NCI-H2029 (cell line): ENCODE measurements around the gene KRT13.
"Not testable (repeated sequence)": the region's sequence is repeated elsewhere in the genome, so short reads cannot be mapped to it uniquely, and the experiment has no call there.

ENCODE experiments used
- DNase-seq: peaks from one replicate; lab custom pipeline; 2025; lab: John Stamatoyannopoulos, UW

KRT13 gene

DNA sequence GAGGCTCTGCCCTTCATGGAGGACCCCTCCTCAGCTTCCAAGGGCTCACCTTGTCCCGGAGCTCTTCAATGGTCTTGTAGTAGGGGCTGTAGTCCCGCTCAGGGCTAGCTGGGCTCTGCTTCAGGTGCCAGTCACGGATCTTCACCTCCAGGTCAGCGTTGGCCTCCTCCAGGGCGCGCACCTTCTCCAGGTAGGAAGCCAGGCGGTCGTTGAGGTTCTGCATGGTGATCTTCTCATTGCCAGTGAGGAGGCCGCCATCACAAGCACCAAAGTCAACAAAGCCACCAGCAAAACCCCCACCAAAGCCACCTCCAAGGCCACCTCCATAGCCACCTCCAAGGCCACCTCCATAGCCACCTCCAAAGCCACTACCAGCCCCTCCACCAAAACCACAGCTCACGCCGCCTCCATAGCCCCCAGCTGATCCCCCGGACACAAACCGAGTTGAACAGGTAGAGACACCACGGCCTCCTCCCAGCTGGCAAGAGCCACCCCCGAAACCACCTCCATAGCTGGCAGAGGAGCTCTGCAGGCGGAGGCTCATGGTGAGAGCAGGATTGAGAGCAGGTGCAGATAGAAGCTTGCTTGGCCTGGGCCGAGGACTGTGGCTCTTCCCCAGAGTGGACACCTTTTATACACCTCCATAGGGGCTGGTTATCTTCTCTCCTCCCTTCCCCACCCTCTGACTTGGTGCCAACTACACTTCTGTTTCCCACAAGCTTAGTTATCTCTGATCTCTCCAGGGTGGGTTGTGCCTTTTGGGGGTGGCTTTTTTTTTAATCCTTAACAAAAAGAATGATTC, at the start of gene KRT13:
KRT13 (minus strand) TSS at position 606 of the 802 bp plus-strand sequence; CDS start at position 544, 62 bp downstream.
- DNase-seq, result no peak

DNA sequence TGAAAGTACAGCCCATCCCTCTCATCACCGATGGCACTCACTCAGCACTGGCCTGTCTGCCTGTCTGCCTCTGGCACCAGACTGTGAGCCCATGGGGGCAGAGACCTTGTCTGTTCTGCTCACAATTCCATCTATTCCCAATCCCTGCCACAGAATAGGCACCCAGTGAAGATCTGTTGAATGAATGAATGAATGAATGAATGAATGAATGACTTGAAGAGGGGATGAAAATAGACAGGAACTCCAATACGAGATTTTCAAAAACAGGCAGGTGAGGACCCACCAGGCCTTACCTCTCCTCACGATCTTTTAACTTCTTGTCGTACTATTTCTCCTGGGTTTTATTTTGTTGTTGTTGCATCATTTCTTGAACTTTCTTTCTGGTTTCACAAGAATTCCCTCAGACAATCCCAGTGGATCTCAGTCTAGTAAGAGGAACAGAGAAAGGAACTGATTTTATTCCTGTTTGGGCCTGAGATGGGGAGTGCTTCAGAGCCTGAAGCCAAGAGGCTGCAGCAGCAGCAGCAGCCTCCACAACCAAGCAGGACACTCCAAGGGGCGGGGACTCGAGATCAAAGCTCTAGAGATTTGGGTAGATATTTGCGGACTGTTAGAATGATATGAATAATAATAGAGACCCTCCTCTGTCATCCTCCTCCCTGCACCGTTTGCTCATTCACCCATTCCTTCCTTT, 48.7 kb upstream of the KRT13 start:
- DNase-seq, result no peak

DNA sequence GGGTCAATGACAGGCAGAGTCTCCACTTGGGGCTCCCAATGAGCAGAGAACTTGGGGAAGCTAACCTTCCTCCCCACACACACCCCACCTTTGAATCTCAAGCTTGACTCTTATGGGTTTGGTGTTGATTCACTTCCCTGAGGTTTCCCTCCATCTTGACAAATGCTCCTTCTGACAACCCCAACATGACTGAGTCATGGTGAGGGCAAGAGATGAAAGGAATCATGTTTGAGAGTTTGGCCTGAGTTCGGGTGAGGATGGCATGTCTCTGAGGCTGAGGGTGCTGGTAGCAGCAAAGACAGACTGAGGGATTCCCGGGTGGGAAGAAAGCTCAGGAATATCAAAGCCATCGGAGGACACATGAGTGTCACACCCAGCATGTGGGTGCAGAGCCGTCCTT, 47.8 kb upstream of the KRT13 start:
- DNase-seq, result no peak

DNA sequence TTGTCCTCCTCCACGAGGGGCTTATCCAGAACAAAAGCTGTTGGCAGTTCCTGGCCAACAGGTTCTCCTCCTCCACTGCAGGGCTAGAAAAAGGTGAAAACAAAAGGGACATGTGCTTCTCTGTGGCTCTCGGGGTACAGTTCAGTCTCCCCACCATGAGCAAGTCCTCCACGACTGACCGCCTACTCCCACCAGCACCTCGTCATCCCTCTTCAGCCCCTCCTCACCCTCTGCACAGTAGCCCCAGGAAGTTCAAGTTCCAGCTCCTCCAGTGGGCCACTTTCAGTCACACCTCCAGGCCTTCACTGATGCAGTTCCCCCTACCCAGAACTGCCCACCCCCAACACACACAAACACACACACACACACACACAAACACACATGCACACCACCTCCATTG, 47.0 kb upstream of the KRT13 start:
- no peak for DNase-seq

DNA sequence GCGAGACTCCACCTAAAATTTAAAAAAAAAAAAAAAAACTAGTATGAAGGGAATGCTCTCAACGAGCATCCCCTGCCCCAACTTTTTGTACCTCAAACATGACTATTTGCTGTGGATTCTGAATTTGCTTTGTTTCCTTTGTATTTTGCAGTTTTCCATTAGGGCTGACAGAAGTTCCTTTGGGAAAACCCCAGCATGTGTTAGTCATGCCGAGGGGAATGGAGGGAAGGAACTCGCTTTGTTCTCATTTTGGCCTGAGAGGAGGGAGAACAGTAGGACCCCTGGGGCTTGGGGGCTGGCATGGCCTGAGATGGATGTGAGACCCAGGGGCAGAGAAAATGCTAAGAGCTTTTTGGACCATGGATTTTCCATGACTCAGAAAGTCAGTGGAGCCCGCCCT, 46.0 kb upstream of the KRT13 start:
- no peak for DNase-seq

DNA sequence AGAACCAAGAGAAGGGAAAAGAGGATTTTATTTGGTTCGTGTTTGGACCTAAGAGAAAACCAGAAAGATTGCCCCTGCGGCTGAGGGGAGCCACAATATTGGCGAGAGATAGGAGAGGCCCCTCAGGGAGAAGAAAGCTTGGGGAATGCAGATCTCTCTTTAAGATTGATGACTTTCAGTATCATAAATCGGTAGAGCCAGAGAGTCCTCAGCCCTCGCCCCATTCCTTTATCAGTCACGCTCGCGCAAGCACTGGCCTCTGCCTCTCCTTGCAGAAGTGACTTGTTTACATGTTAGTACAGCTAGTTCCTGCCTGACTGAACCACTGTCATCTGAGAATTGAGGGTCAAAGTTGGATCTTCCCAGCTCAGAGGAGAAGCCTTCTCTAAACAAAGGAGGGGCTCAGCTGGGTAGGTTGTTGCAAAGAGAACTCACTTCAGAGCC, 44.2 kb upstream of the KRT13 start:
- no peak for DNase-seq

DNA sequence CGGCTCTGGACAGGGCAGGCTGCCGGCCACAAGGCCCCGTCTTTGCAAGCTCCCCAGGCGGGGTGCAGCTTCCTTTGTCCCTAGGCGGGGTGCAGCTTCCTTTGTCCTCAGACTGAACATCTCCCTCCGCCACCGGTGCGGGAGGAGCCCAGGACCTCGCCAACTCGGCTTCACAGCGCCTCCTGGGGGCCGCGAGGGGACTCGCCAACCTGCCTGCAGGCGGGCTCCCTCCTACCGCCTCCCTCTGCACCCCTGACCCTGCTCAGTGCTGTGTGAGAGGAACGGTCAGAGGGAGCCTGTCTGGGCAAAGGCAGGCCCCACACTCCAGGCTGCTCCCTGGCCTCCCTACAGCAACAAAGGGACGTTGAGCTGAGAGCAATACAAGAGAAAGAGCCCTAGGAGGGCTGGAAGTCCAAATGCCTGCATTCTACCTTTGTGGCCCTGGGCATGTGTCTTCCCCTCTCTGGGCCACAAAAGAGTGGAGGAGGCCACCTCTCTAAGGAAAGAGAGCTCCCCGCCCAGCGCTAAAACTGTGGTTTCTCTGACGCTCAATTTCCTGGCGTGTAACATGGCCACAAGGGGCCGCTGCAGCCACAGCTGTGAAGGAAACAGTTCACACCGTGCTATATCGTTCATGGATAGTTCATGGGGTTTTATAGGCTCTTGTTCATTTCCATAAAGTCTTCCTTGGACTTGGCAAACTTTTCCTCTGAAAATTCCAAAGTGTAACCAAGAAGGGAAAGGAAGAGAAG, 43.6 kb upstream of the KRT13 start:
- DNase-seq, result peak; percentile 79

DNA sequence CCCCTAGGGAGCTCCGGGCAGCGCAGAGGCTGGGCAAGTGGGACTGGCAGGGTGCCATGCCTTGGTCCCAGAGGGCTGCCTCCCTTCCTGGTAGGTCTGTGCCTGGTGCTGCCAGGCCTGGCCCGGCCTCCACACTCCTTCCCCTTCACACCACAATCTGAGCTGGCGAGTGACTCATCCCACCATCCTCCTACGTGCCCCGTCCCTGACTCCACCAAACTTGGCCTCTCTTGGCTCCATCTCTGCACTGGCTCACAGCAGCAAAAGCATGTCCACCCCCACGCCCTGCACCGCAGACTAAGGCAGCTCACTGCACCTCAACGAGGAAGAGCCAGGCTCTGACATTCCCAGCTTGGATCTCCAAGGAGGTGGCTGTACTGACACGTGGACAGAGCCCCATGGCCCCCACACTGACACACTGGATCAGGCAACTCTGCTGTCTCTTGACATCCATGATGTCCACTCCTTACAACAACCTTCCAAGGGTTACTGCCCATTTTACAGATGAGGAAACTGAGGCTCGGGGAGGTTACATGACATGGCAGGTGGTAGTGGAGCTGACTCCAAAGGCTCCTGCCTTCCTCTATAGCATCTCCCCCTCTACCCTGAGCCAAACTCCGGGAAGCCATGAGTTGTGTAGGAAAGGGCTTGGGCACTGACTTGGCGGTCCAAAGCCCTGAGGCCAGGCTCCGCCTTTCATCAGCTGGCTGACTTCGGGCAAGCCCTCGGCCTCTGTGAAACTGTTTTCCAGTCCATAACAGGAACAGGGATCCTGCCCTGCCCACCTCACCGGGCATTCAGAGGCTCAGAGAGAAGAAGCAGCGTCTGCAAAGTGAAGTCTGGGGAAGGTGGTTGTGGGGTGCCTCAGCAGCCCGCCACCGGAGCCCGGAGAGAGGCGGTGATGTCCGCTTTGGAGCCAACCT, 42.8 kb upstream of the KRT13 start:
- peak; percentile 45 for DNase-seq

DNA sequence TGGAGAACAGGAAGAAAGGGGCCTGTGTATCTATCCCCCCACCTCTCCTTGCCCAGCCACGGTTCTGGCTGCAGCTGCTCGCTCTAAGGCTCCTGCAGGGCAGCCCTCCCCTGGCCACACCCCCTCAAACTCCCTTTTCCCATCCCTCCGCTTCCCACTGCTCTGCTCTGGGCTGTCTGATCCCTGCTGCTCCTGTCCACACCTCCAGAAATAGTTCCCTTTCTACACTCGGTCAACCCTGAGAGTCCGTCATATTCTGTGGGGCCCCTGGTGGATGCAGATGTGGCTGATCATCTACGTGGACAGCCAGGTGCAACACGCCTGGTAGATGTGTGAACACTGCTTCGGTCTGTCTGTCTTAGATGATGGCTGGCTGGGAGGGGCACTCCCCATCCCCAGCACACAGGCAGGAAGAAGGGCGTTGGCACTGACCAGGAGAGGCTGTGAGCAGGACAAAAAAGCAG, 42.0 kb upstream of the KRT13 start:
- DNase-seq, result no peak

DNA sequence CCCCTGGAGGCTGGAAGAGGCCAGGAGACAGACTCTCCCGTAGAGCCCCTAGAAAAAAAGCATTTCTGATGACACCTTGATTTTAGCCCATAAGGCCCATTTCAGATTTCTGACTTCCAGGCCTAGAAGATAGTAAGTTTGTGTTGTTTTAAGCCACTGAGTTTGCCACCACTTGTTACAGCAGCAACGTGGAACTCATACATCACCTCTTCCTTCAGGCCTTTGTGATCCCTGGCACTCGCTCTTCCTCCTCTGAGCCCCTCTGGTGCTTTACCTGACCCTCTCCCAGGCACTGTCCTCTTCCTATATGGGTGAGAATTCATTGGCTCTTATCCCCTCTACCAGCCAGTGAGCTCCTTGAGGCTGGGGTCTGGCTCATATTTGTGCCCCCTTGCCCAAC, 41.4 kb upstream of the KRT13 start:
- no peak for DNase-seq

DNA sequence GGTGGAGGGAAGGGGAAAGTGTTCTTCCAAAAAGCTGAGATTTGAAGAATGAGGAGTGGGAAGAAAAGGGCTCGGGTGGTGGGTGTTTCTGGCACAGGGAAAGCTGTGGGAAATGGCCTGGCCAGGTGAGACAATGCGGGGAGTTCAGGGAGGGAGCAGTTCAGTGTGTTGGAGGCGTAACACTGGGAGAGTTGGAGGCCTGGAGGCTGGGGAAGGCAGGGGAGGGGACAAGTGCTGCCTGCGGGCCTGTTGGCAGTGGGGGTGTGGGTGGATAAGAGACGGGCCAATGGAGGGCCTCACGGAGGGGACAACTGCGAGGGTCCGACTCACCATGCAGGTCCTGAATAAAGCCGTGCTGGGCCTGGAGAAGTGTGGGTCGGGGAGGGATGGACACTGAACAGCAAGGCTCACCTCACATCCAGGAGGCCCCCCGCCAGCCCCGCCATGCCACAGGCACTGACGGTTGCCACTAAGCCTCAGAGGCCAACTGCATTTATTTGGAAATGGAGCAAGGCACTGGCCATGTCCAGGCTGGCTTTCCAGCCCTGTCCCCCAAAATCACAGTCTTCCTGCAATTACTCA, 40.5 kb upstream of the KRT13 start:
- DNase-seq, result no peak

DNA sequence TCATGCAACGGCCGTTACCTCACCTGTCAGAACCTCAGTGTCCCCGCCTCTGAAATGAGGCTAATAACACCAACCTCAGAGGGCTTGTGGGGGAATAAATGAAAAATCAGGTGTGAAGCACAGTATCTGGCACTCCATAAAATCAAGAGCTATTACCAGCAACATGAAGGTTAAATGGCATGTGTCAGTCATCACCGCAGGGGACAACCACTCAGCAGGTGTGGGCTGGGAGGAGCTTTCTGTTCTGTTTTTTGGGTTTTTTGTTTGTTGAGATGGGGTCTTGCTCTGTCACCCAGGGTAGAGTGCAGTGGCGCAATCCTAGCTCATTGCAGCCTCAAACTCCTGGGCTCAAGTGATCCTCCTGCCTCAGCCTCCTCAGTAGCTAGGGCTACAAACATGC, 39.5 kb upstream of the KRT13 start:
- no peak for DNase-seq

DNA sequence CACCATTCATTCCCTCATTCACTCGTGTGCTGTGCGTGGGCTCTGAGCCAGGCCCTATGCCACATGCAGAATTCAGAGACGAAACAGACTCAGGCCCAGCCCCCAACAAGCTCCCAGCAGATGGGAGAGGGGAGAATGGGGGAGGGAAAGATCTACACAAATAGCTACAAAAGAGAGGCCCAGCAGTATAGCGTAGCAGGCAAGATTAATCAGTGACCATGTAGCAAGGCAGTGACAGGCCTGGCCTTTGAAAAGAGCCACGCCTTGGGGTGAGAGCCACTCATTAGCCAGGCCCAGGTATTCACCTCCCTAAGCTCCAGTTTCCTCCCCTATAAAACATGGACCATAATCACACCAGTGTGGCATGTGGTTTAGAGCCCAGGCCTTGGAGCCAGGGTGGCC, 39.1 kb upstream of the KRT13 start:
- no peak for DNase-seq

DNA sequence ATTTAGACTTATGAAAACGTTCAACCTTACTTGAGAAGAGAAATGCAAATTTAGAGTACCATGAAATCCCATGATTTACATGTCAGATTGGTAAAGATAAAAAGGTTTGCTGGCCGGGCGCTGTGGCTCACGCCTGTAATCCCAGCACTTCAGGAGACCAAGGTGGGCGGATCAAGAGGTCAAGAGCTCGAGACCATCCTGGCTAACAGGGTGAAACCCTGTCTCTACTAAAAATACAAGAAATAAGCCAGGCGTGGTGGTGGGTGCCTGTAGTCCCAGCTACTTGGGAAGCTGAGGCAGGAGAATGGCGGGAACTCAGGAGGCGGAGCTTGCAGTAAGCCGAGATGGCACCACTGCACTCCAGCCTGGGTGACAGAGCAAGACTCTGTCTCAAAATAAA, 37.4 kb upstream of the KRT13 start:
- DNase-seq, result not testable (repeated sequence)

DNA sequence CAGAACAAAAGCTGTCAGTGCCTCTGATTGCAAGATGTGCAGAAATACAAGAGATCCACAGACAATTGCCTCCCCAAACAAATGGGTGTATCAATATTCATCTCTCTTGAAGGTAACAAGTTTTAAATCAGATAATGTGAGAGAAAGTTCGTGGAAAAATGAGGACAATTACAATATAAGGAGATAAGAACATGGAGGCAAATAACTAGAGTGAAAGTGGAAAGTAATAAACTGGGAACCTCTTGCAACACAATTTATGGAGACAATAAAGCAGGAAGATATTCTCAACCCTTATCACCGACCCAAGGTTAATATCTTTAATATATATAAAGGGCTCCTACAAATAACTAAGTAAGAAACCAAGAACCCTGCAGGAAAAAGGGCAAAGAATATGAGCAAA, 36.9 kb upstream of the KRT13 start:
- DNase-seq, result no peak

DNA sequence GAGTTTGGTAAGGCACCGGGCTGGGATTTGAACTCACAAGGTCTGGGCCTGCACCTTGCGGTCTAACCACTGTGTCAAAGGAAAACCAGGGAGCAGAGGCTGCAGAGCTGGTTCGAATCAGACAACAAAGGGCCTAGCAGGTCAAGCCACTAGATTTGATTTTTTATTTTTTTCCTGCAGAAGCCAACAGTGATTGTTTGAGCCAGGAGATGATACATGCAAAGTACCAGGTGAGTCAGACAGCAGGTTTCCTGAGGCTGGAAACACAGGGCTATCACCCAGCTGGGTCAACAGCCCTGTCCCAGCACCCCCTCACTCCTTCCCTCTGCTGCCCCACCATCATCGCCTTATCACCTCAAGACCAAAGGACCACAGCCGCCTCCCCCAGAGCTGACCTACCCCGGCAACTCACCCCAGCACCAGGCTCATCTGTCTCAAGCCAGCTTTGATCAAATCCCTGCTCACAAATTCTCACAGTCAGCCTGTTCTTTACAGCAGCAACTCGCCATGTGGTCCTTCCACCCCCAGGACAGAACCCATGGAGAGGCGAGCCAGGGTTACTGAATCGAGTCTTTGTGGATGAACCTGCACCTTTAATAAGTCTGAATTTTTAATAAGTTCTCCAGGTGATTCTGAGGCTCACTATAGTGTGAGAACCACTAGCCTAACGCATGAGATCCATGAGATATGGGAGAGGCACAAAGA, 35.7 kb upstream of the KRT13 start:
- DNase-seq, result no peak

DNA sequence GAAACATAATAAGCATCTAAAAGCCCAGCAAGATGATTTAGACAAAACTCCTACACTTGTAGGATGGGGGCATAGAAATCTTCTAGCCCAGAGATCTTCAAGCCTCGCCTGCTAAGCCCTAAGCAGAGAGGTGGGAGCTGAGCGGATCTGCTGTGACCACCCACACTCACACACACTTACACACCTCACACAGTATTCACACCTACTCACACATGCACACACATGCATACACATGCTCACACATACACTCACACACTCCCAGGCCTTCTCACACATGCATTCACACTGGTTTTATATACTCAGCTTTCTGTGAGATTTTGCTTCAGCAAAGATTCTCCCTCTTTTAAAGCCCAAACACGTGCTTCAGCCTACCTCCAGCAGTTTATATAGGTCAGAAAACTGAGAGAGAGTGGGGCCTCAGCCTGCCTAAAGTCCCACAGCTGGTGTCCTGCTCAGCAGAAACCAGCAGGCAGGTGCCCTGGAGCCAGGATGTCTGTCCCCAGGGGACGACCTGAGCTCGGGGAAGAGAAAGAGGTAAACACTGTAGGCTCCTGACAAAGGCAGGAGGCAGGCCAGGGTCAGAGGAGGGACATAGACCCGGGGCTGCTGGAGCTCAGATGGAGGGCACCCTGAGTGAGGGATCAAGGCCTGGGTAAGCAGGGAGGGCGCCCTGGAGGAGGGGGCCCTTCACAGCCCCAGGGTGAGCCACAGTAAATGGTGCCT, 34.7 kb upstream of the KRT13 start:
- peak; percentile 29 for DNase-seq

DNA sequence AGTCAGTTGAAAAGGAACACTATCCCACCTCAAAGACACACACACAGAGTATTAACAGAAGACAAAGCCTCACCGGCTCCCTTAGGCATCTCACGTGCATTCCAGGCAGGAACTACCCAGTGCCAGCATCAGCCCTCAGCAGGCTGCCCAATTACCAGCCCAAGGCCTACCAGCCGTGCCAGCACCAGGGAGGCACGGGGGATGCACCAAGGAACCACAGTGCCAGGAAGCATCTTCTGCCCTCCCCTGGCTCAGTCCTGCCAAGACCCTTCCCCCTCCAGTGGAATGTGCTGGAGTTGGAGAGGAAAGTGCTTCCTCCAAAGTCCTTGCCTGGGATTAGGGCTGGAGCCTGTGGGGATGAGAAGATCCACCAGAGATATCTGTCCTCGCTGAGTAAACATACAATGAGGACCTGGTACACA, 33.7 kb upstream of the KRT13 start:
- no peak for DNase-seq

DNA sequence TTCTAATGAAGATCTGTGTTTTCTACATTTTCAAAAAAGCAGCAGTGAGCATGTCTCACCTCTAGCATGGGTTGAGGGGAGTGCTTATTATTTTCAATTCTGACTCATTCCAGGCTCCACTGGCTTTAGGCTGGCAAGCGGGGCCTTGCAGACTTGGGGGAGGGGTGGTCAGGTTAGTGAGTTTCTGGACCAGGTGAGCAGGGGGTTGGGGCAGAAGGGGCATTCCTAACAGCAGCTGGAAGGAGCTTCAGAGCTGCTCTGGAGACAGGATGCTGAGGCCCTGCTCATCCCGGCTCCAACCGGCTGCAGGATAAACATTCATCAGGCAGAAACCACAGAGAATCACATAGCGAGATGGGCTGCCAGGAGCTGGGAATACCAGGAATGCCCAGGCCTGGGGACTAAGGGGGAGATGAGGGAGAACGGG, 33.2 kb upstream of the KRT13 start:
- peak; percentile 58 for DNase-seq

DNA sequence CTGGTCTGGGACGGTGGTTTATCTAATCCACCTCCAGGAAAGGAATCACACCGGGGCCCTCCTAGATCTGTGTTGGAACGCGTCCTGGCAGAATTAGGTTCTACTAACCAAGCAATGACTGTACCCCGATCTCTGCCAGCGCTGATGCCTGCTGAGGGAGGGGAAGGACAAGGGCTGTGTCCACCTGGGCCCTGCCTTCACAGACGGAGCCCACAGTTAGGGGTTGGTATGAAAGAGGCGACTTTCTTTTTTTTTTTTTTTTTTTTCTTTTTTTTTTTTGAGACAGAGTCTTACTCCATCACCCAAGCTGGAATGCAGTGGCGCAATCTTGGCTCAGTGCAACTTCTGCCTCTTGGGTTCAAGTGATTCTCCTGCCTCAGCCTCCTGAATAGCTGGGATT, 32.6 kb upstream of the KRT13 start:
- DNase-seq, result no peak
